Stimulated activated CD4-positive, alpha-beta T cell treated with anti-CD3 and anti-CD28 coated beads, Interleukin-2, amount 100 ng/mL, for 48 hours (primary cell): Measurements from ENCODE around the gene STK4.
"Not testable (repeated sequence)": the region's sequence is repeated elsewhere in the genome, so short reads cannot be mapped to it uniquely, and the experiment has no call there.

Source experiments
- DNase-seq, 2 donors: peaks; one replicate each; pipeline ENCODE4 v3.0.0-alpha.2; 2020

STK4 gene

DNA sequence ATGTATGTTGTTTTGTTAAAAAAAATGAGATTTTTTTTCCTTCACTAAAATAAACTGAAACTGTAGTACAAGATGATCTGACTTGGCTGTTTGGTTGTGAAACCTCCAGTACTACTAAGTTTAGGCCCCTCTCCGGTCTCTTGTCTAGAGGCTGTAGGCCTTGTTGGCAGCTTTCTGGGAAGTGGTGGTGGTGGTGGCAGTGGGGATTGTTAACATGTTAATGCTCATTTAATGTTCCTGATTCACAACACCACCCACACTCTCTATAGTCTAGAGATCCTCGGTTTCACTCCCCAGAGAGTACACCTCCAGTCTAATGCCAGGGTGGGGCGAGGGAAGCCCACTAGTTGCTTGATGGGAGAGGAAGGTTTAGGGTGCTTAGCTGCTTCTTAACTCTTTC is 24.1 kb downstream of the STK4 start:
- DNase-seq: peak in 1 of 2 donors; percentile 41

DNA sequence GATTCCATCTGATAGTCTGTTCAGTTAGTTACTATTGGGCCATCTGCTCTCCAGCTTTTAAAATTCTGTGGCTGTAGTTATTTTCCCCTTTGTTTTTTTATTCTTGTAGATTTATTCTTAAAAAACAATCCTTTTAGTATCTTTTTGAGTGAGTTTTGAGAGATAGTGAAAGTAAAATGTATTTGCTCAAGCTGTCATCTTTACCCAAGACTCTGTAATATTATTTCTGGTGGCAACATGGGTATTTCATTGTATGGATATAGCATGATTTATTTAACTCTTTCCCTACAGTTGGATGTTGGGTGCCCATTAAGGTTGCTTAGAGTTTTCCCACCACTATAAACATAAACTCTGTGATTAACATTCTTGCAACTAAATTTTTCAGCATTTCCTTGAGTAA is 24.6 kb downstream of the STK4 start:
- no peak for DNase-seq

DNA sequence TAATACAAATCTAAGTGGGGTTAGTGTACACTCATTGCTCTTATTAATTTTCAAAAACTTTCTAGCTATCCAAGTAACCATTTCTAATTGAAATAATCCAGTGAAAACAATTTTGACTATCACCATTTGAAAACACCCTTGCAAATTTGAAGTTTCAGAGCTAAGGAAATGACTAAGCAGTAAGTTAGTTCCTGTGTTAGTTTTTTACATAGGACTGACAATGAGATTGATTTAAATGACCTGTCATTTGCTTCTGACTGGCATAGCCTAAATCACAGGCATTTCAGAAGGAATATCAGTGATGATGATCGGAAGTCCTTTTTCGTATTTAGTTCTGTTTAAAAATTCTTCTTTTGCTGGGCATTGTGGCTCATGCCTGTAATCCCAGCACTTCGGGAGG is 27.0 kb downstream of the STK4 start:
- DNase-seq: no peak

DNA sequence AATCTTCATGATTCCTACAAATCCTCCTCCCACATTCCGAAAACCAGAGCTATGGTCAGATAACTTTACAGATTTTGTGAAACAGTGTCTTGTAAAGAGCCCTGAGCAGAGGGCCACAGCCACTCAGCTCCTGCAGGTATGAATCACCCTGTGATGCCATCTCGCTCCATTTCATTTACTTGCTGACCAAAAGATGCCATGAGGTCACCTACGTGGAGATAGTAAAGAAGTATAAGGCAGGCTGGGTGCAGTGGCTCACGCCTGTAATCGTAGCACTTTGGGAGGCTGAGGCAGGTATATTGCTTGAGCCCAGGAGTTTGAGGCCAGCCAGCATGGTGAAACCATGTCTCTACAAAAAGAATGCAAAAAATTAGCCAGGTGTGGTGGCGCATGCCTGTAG is 30.9 kb downstream of the STK4 start:
- no peak for DNase-seq

DNA sequence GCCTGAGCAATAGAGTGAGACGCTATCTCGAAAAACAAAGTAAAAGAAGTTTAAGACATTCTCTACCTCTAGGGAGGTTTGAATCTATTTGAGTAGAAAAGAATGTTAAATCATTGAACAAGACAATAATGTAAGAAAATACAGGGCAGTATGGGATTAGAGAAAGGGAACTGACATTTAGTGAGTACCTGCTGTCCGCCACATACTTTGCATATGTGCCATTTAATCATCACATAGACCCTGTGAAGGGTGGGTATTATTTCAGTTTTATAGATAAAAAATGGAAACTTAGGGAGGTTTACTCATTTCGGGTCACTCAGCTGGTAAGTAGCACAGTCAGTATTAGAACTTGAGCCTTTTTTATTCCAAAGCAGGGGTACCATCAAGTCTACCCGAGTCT is 31.4 kb downstream of the STK4 start:
- DNase-seq: no peak

DNA sequence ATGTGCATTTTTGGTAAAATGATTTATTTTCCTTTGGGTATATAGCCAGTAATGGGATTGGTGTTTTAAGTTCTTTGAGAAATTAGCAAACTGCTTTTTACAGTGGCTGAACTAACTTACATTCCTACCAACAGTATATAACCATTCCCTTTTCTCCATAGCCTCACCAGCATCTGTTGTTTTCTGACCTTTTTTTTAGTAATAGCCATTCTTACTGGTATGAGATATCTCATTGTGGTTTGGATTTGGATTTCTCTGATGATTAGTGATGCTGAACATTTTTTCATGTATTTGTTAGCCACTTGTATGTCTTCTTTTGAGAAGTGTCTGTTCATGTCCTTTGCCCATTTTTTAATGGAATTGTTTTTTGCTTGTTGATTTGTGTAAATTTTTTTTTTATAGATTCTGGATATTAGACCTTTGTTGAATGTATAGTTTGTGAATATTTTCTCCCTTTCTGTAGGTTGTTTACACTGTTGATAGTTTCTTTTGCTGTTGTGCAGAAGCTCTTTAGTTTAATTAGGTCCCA is 42.3 kb downstream of the STK4 start:
- DNase-seq: no peak

DNA sequence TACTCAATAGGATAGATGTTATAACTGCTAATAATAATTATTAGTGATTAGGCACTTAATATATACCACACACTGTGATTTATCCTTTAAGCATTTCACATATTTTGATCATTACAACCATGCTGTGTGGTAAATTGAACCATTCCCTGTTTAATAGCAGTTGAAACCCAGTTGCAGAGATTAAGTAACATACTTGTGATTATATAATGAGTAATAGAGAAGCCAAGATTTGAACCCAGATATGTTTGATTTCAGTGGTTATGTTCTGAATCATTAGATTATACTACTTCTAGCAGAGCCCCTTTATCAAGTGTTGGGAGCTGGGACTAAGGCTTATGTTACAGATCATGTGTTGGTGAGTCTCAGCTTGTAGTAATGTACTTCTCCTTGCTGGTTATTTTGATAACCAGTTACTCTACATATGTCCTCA is 44.1 kb downstream of the STK4 start:
- DNase-seq: no peak

DNA sequence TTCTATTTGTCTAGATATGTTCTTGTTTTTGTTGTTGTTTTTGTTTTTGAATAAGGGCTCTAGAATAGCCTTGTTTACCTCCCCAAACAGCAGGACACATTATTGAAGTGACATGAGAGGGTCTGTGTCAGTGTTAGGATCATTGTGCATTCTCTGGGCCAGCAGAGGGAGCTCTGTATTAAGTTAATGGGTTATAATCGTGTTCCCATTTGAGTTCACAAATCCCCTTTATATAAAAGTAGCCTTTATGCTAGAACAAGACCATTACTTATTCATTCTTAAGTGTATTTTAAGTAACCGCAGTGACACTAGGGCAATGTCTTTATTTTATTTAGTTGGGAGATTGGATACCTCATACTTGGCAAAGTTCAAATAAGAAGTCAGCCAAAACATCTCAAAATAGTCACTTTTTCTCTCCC is 44.8 kb downstream of the STK4 start:
- DNase-seq: peak; percentile 23 to 48

DNA sequence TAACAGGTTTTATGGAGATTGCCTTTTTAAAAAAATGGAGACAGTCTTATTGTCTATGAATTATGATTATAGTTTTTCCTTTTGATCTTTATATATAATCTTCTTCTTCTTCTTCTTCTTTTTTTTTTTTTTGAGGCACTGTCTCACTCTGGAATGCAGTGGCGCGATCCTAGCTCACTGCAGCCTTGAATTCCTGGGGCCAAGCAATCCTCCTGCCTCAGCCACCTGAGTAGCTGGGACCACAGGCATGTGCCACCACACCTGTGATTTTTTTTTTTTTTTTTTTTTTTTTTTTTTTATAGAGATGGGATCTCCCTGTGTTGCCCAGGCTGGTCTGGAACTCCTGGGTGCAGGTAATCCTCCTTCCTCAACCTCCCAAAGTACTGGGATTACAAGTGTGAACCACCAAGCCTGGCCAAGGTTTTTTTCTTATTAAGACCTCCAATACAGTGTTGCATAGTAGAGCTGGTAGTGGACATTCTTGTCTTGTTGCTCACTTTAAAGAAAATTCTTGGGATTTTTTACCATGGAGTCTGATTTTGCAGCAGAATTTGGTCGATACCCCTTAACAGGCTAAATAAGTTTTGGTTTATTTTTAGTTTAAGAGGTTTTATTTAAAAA is 46.5 kb downstream of the STK4 start:
- no peak for DNase-seq

DNA sequence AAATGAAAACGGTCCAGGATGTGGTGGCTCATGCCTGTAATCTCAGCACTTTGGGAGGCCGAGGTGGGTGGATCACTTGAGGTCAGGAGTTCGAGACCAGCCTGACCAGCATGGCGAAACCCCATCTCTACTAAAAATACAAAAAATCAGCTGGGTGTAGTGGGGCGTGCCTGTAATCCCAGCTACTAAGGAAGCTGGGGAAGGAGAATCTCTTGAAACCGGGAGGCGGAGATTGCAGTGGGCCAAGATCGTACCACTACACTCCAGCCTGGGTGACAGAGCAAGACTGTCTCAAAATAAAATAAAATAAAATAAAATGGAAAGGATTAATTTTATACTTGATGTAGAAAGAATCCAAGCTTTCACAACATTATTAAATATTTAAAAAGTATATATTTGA is 47.8 kb downstream of the STK4 start:
- not testable (repeated sequence) for DNase-seq

DNA sequence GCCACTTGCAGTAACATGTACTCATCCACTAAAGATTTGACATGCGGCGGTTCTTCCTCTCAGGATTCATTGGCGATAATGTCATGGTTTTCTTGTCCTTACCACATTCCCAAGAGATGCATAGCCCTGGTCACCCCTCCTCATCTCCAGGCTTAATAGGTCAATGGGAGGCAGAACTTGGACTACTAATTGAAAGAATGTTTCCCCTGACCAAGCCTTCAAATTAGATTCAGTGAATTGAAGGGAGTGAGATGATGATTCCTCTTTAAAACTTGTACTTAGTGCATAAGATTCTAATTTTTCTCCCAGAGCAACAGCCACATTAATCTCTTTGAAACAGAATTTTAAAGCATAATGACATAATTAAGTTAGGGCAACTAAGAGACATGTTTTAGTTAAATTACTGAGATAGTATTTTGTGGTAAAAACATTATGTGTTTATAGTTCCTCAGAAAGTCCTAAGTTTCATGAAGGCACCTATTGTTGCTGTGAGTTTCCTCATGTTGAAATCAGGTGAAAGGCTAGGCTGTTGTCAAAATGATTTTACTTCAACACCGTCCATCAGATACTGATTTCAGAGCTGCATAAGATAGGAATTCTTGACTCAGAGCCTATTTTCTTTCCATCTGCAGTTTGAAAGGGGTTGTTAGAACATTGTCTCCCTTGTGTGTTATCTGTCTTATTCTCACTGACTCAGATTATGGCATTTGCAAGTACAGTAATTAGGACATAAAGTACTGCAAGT is 48.5 kb downstream of the STK4 start:
- DNase-seq: no peak

DNA sequence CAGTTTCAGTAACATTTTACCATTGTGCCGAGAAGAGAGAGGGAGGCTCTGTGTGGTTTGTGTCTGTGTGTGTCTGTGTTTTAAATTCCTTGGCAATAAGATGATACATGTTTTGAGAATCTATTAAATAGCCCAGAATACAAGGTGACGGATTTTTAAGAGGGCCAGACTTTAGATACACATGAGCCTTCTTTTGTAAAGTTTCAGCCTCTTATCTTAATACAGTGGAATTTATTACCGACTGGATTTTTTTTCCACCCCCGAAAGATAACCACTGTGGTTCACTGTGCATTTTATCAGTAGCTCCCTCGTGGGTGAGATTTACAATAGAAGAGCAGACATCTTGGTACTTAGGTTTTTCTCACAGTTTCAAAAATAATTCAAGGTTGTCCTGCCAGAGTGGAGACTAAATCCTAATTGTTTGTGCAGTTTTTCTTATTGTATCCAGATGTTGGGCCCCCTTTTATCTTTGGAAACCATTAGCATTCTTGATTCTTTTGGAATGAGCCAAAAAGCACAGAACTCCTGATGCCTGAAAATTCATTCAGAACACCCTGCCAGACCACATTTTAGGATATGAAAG is 49.9 kb downstream of the STK4 start:
- no peak for DNase-seq

DNA sequence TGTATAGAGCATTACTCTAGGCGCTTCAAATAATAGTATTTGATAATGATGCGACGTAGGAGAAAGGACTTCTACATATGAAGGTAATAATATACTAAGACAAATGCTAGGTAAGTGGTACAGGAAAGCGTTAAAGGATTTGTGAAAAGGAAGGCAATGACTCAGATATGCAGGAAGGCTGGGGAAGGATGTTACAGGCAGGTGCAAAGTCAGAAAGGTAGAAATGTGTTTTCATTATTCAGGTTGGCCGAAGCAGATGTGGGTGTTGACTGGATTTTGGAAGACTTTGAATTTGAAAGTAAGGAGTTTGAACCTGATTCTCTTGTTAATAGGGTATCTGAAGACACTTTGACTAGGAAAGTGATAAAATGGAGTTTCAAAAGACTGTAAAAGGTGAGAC is 51.0 kb downstream of the STK4 start:
- no peak for DNase-seq

DNA sequence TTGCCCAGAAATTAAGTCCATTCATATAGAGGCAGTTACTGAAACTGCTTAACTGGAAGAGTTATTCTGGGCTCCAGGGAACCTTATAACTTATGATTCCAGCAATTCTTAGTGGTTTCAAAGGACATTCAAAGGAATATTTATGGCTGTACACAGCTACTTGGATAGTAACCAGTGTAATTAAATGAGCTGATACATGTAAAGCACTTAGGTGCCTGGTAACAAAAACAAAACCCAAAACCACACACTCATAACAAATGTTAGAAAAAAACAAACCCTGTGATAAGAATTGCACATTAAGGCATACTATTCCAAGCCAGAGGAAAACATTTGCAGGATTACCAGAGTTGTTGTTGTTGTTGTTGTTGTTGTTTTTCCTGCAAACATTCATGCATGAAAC is 51.5 kb downstream of the STK4 start:
- no peak for DNase-seq

DNA sequence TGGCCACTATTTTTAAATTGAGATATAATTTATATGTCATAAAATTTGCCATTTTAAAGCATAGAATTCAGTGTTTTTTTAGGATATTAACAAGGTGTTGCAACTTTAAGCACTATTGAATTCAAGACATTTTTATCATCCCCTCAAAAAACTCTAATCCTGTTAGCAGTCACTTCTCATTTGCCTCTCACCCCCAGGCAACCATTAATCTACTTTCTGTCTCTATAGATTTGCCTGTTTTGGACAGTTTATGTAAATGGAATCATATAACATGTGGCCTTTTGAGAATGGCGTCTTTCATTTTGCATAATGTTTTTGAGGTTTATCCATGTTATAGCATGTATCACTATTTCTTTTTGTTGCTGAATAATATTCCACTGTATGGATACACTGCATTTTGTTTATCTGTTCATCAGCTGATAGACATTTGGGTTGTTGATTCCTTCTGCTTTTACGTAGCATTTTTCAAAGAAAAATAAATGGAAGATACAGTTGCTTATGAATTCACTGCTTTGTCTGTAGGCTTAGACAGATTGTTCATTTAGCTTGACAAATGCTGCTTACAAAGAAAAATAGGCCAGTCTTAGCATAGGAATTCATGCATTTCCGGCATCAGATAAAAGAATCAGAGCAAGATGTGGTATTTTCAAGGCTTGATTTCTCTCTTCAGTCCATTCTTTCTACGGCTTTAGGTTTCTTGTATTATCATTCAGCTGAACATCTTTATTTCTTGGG is 52.9 kb downstream of the STK4 start:
- DNase-seq: no peak

DNA sequence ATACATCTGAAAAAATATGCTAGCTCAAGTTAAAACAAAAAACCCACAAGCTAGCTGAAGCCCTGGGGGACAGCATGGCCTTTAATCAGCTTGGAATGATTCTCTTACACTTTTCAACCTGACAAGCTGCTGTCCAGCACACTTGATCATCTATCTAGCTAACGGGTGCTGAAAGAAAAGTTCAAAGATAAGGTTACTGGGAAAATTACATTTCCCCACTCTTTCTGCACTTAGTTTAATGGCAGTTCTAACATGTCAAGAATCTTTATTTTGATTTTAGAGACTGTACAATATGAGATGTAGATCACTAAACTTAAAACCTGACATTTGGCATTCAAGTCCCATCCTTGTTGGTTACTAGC is 53.4 kb downstream of the STK4 start:
- DNase-seq: no peak

DNA sequence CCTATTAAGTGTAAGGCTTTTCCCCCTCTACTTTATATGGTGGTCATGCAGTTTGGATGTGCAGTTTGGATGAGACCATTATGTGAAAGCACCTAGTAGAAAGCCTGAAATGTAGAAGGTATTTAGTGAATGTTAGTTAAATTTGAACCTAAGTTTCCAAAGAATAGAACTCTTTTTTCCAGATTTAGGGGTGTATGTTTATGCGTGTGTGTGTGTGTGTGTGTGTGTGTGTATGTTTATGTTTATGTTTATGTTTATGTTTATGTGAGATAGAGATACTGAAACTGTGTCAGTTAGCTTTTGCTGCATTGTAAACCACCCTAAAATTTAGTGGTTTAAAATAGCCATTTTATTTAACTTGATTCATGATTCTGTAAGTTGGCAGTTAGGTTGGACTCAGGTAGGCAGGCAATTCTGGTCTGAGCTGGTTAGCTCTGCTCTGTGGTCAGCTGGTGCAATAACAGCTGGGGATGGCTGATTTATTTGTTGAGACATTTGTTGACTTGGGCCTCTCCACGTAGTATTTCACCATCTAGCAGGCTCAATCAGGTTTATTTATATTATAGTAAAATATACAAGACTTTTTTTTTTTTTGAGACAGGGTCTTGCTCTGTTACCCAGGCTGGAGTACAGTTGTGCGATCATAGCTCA is 54.0 kb downstream of the STK4 start:
- DNase-seq: no peak

DNA sequence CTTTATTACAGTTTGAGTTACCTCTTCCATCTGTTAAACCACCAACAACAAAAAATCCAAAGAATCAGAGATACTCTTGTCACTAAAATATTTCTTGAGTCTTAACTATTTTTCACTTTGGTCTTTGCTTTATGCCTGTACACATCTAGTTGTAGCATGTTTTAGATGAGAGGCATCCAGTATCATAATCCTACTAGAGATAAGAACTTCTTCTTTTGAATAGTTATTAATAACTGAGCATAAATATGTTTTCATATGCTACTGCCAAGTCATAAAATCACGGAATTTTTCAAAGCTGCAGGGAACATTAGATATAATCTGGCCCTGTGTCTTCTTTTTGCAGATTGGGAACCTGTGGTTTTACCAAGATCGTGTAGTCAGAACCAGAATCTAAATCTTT is 55.3 kb downstream of the STK4 start:
- DNase-seq: no peak

DNA sequence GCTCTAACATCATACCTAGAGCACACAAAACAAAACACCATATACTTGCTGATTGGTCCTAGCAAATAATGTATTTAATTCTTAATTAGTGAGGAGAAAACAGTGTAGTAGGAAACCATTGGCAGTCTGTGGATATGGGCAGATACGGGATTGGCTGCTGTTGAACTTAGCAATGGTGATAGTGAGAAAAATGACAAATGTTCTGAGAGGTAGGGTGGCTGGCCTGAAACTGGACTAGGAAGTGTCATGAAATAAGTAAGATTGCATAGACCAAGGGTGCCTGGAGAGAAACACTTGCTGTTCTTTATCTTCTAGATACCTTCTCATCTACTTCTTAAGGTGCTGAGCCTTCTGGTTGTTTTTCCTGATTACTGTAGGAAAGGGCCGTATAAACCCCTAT is 56.8 kb downstream of the STK4 start:
- DNase-seq: not testable (repeated sequence)

DNA sequence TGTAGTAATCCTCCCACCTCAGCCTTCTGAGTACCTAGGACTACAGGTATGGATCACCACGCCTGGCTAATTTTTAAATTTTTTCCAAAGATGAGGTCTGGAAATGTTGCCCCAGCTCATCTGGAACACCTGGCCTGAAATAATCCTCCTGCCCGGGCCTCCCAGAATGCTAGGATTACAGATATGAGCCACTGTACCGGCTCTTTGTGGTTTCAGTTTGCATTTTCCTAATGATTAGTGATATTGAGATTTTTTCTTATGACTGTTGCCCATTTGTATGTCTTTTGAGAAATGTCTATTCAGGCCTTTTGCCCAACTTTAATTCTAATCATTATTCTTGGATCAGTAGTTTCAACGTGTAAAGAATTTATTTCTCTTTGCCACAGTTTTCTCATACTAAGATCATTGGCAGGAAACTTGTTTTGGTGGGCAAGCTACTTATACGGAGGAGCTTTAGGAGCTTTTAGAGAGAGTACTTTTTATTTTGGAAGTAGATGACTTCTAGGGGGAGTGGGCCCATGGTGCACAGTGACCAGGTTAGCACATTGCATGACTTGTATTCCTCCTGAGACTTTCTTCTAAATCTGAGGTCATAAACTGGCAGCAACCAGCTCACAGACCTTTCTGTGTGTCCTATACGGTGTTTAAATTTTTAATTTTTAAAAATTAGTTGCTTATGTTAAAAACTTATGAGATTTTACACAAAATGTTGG is 62.3 kb downstream of the STK4 start:
- DNase-seq: no peak

DNA sequence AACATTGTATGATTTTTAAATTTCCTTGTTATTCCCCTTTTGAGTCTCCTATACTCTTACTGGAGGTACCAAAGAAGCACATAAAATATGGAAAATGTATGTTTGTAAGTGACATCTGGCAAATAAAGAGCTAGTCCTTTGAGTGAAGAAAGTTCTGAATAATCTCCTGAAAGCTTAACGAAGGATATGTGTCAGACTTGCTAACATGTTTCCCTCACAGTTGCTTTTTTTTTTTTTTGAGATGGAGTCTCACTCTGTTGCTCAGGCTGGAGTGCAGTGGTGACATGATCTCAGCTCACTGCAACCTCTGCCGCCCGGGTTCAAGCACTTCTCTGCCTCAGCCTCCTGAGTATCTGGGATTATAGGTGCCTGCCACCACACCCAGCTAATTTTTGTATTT is 63.6 kb downstream of the STK4 start:
- no peak for DNase-seq

DNA sequence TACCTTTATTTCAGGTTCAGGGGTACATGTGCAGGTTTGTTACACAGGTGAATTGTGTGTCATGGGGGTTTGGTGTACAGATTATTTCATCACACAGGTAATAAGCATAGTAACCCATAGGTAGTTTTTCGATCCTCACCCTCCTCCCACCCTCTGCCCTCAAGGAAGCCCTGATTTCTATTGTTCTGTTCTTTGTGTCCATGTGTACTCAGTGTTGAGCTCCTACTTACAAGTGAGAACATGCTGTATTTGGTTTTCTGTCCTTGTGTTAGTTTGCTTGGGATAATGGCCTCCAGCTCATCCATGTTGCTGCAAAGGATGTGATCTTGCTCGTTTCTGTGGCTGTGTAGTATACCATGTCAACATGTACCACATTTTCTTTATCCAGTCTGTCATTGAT is 66.0 kb downstream of the STK4 start:
- DNase-seq: no peak
